ENCODE data around the gene GPLD1.

GPLD1 gene

DNA sequence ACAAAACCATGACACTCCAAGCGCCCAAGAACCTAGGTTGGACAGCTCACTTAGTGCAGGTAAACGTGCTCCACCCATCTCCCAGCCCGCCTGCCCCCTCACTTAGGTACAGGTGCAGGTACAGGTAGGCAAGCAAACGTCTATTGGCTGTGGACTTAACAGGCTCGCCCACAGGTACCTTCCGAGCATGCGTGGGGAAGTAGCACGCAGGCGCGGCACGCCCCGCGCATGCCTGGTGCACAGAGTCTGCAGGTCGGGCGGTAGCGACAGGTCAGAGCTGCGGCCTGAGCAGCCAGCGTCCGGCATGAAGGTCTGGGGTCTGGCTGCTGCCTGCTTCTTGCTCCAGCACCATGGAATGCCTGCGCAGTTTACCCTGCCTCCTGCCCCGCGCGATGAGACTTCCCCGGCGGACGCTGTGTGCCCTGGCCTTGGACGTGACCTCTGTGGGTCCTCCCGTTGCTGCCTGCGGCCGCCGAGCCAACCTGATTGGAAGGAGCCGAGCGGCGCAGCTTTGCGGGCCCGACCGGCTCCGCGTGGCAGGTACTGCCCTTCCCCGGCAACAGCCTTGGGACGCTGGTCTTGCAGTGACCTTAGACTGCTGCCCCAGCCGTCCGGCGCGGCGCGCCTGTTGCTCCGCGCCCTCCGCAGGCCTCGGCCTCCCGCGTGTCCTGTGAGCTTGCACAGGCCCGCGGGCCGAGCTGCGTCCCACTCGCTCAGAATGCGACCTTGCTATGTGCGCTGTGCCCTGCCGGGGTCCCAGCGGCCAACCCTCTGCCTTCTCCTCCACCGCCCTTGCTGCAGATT, 86.5 kb downstream of the GPLD1 start, which contains the start of gene MRS2:
Gene MRS2 (plus strand): TSS at position 240 of the 804 bp plus-strand sequence. CDS start 111 bp downstream, at position 351.
- TF ChIP-seq, protein P1, sequence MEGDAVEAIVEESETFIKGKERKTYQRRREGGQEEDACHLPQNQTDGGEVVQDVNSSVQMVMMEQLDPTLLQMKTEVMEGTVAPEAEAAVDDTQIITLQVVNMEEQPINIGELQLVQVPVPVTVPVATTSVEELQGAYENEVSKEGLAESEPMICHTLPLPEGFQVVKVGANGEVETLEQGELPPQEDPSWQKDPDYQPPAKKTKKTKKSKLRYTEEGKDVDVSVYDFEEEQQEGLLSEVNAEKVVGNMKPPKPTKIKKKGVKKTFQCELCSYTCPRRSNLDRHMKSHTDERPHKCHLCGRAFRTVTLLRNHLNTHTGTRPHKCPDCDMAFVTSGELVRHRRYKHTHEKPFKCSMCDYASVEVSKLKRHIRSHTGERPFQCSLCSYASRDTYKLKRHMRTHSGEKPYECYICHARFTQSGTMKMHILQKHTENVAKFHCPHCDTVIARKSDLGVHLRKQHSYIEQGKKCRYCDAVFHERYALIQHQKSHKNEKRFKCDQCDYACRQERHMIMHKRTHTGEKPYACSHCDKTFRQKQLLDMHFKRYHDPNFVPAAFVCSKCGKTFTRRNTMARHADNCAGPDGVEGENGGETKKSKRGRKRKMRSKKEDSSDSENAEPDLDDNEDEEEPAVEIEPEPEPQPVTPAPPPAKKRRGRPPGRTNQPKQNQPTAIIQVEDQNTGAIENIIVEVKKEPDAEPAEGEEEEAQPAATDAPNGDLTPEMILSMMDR (IDR thresholded peaks at IDR 0.05) = no peak

DNA sequence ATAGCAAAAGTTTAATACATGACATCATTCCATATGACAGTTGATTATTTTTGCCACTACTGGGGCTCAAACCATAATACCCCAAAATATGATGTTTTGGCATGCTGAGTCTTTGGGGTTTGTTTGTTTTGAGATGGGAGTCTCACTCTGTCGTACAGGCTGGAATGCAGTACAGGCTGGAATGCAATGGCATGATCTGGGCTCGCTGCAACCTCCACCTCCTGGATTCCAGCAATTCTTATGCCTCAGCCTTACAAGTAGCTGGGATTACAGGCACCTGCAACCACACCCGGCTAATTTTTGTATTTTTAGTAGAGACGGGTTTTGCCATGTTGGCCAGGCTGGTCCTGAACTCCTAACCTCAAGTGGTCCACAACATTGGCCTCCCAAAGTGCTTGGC, 87.9 kb downstream of the GPLD1 start:
- TF ChIP-seq, protein P1 (IDR thresholded peaks at IDR 0.05) = no peak

DNA sequence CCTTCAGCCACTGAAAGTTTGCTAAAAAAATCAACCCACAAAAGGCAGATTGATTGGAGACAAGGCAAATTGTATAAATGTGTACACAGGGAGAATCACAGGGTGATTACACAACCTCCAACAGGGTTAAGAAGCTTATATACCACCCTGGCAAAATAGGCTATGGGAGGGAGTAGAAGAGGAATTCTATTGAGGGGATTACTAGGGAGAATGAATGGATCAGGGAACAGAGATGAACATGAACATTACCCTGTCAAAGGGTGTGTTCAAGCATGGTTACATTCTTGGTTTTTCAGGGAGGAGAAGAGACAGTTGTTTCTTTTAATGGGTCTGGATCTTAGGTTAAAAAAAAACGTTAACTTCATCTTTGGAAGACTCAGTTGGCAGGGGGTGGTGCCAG, 91.7 kb downstream of the GPLD1 start:
- TF ChIP-seq, protein P1 (IDR thresholded peaks at IDR 0.05) = no peak

DNA sequence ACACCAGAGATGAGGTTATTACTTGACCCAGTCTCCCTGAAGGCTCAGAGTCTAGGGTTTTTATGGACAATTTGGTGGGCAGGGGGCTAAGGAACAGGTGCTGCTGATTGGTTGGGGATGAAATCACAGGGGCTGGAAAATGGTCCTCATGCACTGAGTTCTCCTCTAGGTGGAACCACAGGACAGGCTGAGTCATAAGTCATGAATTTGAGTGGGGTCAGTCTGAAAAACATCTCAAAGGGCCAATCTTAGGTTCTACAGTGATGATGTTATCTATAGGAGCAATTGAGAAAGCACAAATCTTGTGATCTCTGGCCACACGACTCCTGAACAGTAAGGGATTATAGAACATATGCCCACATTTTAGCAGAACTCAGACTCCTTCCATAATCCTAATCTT, 92.6 kb downstream of the GPLD1 start:
- TF ChIP-seq, protein P1 (IDR thresholded peaks at IDR 0.05) = no peak

DNA sequence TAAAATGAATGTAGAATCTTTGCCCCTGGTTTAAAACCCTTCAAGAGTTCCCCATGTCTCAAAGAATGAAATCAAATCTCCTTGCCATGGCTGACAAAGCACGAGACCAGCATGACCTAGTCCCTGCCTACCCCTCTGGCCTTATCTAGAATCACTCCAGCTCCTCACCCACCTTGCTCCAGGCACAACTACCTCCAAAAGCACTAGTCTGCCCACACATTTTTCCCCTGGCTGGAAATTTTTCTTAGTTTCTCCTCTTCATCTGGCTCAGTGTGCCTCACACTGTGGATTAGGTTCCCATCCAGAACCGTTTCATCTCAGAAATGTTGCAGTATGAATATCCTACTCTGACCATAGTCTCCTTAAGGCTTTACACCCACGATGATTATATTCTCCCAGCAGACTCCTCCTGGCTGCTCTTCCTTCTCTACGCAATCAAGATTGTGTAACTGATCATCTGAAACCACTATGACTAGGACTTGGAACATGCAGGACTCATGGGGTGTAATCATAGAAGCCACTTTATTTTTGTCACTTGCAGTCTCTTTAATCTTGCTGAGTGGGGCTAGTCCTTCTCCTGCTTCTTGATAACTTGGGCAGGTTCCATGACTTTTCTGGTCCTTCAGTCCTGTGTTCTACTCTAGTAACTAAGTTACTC, 94.5 kb downstream of the GPLD1 start:
- TF ChIP-seq, protein P1 (IDR thresholded peaks at IDR 0.05) = no peak

DNA sequence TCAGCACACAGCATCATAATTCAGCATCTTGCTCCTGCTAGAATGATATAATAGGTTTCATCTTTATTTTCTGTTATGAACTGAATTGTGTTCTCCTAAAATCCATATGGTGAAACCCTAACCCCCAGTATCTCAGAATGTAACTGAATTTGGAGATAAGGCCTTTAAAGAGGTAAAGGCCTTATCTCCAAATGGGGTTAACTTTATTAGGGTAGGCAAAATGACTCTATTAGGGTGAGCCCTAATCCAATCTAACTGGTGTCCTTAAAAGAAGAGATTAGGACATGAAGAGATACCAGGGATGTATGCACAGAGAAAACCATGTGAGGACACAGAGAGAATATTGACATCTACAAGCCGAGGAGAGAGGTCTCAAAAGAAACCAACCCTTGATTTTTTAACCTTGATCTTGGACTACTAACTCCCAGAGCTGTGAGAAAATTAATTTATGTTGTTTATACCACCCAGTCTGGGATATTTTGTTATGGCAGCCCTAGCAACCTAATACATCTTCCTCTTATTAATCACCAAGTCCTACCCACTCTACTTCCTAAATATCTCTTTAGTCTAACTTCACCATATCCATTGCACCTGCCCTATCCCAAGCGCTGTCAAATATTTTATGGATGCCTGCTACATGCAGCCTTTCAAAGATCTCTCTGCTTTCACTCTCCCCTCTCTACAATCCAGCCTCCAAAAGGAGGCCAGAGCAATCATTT, 95.2 kb downstream of the GPLD1 start:
- TF ChIP-seq, protein P1 (IDR thresholded peaks at IDR 0.05) = no peak

DNA sequence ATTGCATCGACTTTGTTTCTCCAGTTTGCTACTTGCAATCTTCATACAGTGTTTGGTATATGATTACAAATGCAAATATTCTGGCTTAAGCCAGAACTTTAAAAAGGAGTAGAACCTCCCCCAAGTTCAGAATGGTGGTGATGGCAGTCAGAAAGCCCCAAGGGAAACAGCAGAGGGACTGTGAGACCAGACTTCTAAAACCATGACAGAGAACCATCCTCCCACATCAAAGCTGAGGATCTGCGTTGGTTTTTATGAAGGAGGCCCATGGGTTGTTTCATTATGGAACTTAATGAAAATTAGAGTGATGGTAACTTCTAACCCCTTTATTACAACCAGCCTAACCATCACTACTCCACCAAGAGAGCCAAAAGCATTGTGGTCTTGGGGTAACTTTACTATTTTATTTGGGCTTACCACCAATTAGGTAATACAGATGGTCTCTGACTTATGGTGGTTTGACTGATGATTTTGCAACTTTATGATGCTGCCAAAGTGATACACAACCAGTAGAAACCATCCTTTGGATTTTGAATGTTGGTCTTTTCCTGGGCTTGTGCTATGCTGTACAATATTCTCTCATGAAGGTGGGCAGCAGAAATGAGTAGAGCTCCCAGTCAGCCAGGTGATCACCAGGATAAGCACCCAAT, 97.5 kb downstream of the GPLD1 start:
- TF ChIP-seq, protein P1 (IDR thresholded peaks at IDR 0.05) = no peak
